HG02840 (cell line): ENCODE measurements around the gene UBE2E2.

Source experiments
- ATAC-seq: cut with Tn5 transposase; IDR thresholded peaks from one replicate; pipeline ENCODE4 v1.9.1; 2021; ENCODE audit warnings: mild to moderate bottlenecking, moderate library complexity, moderate number of reproducible peaks; ENCODE audit not compliant: unreplicated experiment, low FRiP score

Gene UBE2E2

DNA sequence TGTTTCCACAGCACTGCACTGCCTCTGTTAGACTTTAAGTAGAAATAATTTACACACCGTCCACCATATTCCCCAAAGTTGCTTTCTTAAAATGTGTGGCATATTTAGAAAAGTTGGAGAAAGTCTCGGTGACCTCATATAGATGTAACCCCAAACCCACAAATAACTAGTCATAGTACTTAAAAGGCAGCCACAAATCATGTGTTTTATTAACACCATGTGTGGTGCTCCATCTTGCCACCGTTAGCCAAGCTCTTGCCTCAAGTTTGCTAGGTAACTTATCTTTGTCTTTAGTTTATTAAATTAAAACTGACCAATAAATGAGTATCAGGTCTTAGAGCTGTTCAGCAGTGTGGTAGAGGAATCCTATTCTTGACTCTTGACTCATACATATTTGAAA is 257.9 kb downstream of the UBE2E2 start:
- ATAC-seq = no peak

DNA sequence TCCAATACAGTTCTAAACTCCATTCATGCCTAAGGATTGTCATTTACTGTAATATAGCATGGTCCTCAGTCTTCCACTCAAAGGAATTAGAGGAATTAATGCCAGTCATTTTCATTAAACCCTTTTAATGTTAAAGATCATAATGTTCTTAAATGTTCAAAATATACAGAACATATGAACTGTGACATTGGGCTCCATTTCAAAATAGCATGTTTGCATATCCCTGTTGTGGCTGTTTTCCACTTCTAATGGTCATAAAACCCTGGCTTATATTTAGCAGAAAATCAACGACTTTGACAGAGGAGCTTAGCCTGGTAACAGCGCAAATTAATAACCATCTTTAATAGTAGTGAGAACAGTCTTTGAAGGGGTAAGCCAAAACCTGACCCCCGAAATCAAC is 260.7 kb downstream of the UBE2E2 start:
- ATAC-seq = no peak

GRCh38 chr3:23465569-23465968 is 262.4 kb downstream of the UBE2E2 start:
- ATAC-seq = no peak

- ATAC-seq = no peak
Measured at GRCh38 chr3:23468203-23468602, 265.1 kb downstream of the UBE2E2 start.

- no peak for ATAC-seq
Measured at GRCh38 chr3:23474580-23475357, 271.6 kb downstream of the UBE2E2 start.

DNA sequence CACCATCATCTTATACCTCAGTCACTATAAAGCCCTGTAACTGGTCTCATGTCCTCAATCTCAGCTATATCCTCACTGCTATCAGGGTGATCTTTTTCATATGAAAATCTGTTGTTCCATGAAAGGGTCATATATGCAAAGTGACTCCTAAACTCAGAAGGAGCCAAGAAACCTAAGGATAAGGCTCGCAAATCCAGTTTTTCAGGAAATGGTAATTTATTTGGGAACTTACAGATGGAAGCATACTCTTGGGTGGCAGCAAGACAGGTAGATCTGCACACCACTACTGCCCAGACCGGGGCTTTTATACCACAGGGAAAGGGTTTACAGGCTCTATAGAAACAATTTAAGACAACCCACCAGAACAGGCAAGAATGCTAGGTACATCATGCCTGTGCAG is 272.3 kb downstream of the UBE2E2 start:
- no peak for ATAC-seq

DNA sequence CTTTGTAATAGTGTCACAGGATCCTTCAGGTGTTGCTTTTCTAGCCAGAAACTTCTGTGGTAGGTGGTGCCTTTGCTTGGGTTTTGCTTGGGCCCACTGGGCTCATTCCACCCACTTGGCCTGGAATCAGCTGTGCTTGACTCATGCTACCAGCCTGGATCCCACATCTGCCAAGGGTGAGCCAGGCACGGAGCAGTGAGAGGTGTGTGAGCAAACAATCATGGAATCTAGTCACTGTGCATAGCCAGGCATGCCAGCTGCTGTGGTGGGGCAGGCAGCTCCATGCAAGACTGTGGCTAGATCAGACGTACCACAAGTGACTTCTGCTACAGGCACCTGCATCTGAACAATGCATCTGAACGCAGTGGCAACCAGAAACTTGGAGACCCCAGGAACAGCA is 275.9 kb downstream of the UBE2E2 start:
- ATAC-seq = no peak

GRCh38 chr3:23479615-23480328 is 276.6 kb downstream of the UBE2E2 start:
- no peak for ATAC-seq

- no peak for ATAC-seq
Measured at GRCh38 chr3:23480329-23480714, 277.2 kb downstream of the UBE2E2 start.

DNA sequence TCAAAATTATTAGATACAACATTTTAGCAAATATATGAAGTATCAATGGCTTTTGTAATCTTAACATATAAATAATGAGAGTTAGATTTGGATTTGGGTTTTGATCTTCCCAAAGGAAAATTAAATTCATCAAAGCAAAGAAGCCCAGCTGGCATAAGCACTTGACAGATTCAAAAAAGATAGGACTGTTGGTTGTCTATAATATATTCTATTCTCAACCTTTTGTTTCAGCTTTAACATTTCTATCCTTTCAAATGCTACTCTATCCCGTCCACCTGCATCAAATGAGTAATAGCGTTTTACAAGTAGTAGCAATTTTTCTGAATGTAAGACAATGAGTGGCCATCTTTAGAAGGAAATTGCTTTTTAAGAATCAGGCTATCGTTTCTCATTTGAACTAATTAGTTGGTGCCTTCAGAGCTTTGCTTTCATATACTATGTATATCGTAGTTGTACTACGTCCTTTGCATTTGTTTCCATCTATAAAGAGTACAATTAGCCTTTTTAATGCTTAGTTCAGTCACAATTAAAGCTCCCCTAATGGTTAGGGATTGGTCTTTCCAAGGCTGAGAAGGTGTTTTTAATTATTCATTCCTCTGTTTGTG is 278.0 kb downstream of the UBE2E2 start:
- no peak for ATAC-seq

DNA sequence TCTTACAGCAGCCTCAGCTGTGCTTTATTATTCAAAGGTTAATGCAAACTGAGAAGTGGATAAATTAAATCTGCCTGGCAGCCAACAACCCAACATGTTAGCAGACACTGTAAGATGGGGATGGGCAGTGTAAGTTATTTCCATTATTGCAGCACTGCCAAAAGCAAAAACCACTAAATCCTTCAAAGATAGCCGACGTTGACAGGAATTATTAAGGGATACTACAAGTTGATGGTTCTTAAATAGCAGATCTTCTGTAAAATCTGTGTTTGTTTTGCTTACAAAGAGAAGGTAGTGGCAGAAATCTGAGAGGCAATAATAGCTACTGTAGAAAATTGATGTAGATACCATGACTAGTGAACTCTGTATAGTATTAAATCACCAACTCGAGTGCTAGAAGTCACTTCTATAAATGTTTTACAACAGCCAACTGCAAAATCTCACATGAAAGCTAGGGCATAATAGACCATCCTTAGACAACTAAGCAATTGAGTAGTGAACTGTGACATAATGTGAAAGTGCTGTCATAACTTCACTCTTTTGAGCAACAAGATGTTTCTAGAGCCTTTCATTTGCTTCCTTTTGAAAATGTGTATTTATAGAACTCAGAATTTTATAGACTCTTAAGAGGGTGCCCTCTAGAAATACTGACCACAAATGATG is 278.6 kb downstream of the UBE2E2 start:
- no peak for ATAC-seq

- no peak for ATAC-seq
Measured at GRCh38 chr3:23484386-23484785, 281.3 kb downstream of the UBE2E2 start.

DNA sequence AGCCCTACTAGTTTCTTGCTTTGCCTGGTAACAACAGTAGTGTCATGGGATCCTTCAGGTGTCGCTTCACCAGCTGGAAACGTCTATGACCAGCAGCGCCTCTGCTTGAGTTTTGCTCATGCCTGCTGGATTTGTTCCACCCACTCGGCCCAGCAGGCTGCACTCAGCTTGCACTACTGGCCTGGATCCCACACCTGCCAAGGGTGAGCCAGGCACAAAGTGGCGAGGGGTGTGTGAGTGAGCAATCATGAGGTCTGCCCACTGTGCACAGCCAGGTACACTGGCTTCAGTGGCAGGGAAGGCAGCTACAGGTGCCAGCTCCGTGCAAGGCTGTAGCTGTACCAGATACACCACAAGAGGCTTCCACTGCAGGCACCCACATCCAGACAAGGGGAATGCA is 282.8 kb downstream of the UBE2E2 start:
- ATAC-seq = no peak

- ATAC-seq = no peak
Measured at GRCh38 chr3:23487015-23487414, 283.9 kb downstream of the UBE2E2 start.

DNA sequence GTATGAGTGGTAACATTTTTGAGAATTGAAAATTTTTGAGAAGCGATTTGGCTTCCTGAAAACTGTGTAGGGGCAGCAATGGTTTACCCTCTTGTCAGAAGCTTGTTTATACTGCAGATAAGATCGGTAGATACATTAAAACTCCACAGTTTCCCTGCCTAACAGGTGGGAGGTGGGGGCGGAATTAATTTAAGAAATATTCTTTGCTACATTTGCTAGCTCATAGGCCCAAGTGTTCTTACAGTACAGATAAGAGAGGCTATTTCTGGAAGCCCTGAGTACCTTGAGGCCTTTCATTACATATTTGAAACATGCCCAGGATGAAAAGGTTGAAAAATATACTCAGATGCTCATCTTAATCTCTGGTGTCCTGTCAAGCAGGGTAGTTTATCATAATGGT is 285.5 kb downstream of the UBE2E2 start:
- no peak for ATAC-seq

DNA sequence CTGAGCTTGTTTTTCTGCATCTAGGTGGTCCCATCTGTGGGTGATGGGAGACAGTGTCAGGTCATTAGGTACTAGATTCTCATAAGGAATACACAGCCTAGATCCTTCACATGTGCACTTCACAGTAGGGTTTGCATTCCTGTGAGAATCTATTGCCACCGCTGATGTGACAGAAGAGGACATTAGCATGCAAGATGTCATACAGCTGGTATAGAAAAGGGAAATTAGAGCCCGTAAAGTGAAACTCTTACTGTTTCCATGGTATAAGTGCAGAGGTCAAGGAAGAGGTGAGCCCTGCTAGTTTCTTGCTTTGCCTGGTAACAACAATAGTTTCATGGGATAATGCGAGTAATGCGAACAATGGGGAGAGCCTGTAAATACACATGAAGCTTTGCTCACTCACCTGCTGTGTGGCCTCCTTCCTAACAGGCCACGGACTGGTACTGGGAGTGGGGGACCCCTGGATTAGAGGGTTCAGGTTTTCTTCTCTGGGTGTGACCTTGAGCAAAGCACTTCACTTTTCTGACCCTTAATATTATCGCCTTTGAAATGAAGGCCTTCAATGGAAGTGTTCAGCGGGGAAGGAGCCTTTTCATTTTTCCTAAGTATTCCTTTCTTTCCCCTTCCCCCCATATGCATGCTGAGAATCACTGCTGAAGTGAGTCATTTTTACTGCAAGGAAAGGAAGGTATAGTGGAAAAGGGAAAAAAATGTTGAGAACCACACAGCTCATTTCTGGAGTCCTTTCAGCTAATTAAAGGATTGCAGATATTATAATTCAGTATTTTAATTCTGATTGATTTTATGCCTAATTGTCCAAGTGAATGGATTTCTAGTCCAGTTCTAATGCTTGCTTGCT is 286.4 kb downstream of the UBE2E2 start:
- no peak for ATAC-seq

DNA sequence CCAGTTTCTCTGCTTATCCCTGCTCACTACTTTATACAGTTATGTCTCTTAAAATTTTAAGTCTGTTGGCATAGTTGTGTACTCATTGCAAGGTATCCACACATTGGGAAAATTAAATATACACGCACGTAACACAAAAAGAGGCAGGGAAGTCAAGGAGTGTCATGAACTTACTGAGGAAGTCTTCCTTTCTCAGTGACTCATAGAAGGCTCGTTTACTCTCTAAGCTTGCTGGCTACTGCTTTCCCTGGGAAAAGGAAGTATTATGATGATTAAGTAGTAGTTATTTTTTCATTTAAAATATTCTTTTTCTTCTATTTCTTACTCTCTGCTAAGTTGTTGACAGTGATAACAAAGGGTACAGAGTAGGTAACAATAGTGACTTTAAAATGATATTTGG is 287.3 kb downstream of the UBE2E2 start:
- ATAC-seq = no peak

GRCh38 chr3:23492057-23492456 is 288.9 kb downstream of the UBE2E2 start:
- ATAC-seq = no peak

DNA sequence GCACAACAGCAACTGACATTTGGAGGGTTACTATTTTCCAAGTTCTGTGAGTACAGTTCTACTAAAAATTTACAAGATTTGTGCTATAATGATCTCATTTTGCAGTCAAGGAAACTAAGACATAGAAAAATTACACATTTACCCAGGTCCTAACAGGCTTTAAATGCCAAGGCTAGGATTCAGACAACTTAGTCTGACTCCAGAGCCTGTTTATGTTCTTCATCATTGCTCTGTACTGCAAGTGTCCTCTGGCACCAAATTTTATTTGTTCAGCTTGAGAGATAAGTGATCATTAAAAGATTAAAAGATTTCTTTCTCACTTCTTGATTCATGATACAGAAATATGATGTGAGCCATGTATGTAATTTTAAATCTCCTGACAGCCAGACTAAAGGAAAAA is 290.8 kb downstream of the UBE2E2 start:
- ATAC-seq = no peak

DNA sequence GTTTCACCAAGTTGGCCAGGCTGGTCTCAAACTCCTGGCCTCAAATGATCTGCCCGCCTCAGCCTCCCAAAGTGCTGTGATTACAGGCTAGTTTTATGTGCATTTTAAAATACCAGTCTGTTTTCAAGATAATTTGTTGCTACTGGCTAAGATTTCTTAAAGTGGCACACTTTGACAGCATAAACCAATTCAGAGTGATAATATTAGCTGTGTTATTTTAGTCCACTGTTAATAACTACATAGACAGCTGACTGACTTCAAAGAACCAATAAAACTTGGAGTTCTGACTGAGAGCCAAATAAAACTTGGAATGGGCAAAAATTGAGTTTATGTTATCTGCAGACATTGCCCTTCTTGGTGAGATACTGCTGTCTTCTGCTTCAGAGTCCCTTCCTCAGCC is 291.8 kb downstream of the UBE2E2 start:
- no peak for ATAC-seq
